Inflammatory macrophage treated with lipopolysaccharide for 4 hours (primary cell): ENCODE measurements around the gene OSBPL3.
"Not testable (repeated sequence)": the region's sequence is repeated elsewhere in the genome, so short reads cannot be mapped to it uniquely, and the experiment has no call there.

Source experiments
- DNase-seq: peaks from one replicate; pipeline ENCODE4 v3.0.0-alpha.2; 2020

The OSBPL3 gene

GRCh38 chr7:24917510-24918239, 62.3 kb downstream of the OSBPL3 start:
- no peak for DNase-seq

GRCh38 chr7:24916463-24917040, 63.4 kb downstream of the OSBPL3 start:
- no peak for DNase-seq

- peak; percentile 30 for DNase-seq
These were observed 65.5 kb downstream of the OSBPL3 start for GRCh38 chr7:24914465-24914859.

DNA sequence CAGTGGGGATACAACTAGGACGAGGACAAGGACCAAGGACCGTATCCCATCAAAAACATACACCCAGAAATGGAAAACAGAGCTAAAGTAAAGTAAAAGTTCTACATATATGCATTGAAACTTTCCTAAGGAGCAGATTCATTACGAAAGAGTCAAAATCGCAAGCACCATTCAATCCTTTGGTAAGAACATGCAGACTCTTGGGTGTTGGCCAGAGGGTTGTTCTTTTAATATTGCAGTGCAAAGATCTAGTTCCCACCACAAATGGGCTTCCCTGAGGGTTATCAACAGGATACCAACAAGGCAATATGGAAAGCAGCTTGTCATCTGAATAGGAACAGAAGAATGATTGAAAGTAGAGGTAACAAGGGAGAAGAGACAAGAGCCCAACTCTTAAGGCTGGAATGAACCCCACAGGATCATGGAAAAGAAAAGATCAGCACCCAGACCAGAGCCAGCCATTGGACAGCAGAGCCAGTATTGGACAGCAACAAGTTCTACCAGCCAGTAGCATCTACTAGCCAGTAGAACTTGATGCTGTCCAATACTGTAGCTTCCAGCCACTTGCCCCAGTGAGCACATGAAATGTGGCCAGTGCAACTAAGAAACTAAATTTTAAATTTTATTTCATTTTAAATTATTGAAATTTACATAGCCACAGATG, 66.0 kb downstream of the OSBPL3 start:
- no peak for DNase-seq

DNA sequence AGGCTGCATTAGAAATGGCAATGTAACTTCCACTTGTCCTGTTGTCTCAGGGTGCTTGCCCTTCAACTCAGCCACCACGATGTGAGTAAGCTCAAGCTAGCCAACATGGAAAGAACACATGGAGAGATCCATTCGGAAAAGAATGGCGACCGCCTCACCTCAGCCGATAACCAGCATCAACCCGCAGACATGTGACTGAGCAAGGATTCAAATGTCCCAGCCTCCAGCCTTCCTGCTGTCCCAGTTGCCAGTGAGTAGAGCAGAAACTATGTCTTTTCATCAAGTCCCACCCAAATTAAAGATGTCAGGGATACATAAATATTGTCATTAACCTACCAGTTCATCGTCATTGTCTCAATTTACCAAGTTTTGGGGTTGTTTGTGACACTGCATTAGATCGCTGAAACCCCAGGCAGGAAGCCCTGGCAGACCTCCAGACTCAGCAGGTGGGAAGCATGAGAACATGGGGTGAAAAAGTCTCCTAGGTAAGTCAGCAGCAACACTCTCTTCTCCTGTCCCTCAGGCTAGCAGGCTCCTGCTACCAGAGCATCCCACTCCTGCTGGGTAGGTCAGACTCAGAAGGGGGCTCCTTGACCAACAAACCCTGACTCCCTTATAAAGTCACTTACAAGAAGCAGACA, 67.0 kb downstream of the OSBPL3 start:
- DNase-seq = no peak

DNA sequence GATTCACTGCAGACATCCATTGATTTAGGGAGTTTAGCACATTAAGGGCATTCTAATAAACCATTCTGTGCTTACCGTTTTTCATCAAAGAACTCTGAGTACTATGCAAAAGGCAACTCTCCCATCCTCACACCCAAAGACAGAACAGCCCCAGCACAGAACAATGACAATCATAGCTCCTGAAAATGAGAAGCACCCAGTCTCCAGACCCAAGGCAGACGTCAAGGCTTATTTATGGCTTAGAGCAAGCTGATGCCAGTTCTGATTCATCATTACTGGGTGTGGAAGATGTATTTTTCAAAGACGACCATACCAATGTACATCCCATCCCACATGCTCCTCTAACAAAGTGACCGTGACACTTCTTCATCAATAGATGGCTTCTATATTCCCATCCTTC, 67.6 kb downstream of the OSBPL3 start:
- no peak for DNase-seq

DNA sequence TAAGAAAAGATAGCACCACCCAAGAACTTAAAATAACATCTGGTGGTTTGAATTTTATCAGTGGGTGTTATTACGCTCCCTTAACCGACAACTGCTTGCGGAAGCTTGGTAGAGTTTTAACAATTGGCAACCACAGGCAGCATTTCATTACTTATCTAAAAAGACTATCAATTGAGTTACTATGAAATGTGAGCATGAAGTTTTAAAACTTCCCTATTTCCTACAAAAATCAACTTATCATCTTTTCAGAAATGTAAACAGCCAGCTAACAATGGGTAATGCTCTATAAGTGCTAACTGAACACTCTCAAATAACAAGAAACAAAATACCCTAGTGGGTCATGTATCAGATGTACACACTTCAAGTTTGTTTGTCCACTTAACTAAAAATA, 68.8 kb downstream of the OSBPL3 start:
- peak; percentile 17 for DNase-seq

- DNase-seq = no peak
These were observed 69.3 kb downstream of the OSBPL3 start for GRCh38 chr7:24910551-24911212.

DNA sequence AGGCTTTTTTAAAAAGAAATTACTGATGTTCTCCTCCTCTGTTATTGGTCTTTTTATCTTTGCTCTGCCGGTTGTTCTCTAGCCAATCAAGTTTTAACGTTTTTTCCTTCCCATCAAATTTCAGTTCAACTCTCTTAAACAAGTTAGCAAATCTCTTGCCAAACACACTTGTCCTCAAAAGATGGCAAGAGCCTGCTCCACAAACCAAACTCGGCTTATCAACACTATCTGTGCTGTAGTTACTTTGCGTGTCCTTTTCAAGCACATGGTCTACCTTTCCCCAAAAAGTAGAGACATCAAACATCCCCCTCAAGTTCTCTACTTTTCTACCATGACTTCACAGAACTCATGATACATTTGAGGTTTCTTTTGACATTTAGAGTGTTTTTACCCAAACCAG, 71.3 kb downstream of the OSBPL3 start:
- DNase-seq = no peak

DNA sequence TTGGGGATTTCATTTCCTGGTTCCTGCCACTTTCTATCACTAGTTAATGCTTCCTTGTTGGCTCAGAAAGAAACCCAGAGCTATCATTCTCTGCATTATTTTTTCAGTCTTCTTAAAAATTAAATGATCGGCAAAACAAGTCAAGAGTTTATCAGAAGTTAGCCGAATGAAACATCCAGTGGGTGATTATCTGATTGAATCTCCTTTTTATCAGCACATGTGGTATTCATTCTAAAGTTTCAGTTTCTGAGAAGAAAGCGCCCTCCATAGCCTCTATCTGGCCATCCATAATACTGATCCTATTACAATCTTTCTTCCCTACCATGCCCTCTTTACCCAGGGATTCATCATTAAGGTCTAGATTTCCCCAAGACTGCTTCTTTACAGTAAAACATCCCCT, 71.8 kb downstream of the OSBPL3 start:
- DNase-seq = no peak

GRCh38 chr7:24907311-24907886, 72.6 kb downstream of the OSBPL3 start:
- DNase-seq = no peak

DNA sequence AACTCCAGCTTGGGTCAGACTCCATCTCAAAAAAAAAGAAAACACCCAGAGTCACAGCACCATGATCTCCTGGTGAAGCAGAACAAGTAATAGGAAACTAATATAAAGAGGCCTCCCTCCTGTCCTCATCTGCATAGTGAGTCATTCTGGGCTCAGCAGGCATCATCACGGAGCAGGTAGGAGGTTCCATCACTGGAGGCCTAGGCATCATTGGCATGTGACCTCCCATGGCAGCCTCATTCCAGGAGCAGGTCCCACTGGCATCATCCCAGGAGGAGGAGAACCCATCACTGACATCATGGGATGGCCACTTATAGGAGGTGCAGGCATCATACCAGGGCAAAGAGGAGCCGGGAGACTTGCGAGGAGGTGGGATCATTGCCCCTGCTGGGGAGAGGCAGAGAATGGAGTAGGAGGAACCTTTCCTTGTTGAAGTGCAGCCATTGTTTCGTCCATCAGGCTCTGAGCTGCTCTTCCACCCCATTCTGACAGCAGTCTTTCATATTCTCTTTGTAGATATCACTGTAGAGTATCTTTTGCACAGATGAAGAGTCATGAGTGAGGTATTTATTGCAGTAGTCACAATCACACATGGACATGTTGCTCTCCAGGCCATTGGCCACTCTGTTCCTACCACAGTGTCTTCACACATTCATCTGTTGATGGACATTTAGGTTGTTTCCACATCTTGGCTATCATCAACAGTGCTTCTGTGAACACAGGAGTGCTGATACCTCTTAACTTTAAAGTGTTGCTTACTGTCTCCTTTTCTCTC, 73.8 kb downstream of the OSBPL3 start:
- DNase-seq = no peak

GRCh38 chr7:24903992-24904391, 76.0 kb downstream of the OSBPL3 start:
- DNase-seq = not testable (repeated sequence)

DNA sequence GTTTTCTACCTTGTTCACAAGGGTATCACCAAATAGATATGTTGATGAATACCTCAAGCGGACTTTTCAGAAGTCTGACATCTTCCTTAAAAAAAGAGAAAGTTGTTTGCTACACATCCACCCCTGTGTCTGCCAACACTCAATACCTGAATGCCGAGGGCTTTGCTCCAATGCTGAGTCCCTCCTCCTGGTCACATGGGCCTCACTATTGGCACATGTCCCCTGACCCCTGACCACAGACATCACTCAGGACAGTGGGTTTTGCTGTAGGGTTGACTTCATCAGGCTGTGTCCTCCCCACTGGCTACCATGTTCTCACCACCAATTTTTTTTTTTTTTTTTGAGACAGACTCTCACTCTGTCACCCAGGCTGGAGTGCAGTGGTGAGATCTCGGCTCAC, 76.4 kb downstream of the OSBPL3 start:
- DNase-seq = no peak

- DNase-seq = no peak
These were observed 77.0 kb downstream of the OSBPL3 start for GRCh38 chr7:24902931-24903330.

- DNase-seq = peak; percentile 44
These were observed 77.7 kb downstream of the OSBPL3 start for GRCh38 chr7:24902276-24902675.

DNA sequence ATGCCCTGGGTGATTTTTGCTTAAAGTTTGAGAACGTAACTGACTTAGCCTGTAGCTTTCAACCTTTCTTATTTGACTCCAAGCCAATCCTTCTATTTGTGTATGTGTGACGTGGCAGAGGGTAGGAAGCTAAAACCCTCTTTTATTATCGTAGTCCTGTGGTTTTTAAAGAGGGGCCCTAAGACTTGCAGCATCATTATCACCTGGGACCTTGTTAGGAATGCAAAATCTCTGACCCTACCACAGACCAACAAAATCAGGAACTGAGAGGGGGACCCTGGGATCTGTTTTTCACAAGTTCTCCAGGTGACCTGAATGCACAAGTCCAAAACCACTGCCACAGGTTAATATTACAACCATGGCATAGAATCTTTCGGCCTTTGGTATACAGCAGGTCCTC, 80.1 kb downstream of the OSBPL3 start:
- DNase-seq = no peak

DNA sequence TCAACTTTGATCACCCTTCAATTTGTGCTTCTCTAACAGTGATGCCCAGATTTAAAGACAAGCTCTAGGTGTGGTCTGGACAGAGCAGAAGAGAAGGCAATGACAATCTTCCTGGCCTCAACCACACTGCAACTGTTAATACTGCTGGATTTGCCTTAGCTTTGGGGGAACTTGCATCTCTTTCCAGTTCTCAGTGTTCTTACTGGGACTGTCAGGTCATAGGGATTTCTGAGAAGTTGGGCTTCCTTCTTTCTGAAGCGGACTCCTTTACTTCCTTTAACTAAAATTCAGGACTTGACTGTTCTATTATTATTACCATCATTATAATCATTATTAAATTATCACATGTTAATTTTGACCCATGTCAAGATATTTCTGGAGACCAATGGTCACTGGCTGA, 80.8 kb downstream of the OSBPL3 start:
- DNase-seq = no peak

DNA sequence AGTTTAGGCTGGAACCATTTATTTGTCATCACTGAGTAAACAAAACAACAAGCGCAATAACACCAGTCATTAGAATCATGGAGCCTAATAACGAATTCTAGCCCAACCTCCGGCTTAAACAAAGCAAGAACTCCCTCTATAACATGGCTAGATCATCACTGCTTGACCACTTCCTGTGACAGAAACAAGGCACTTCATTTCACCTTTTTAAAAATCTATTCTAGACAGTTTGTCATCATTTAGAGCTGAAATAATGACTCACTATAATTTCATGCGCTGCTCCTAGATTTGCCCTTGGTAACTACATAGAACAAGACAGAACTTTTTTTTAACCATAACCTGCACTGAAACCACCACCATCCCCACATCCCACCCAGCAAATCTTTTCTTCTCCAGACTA, 81.3 kb downstream of the OSBPL3 start:
- DNase-seq = no peak

- DNase-seq = peak; percentile 65
These were observed 83.9 kb downstream of the OSBPL3 start for GRCh38 chr7:24896031-24896501.

- DNase-seq = no peak
These were observed 85.4 kb downstream of the OSBPL3 start for GRCh38 chr7:24894429-24895221.
